Panc1 (cell line): ENCODE measurements around the gene RAB26. TPM values are rescaled to one million over a fixed set of nuclear protein-coding genes. Genes with fewer than 3 reads are reported as not detected.

ENCODE experiments used
- ATAC-seq: fragments of 200-7000 bp; cut with Tn5 transposase; 2 replicates; pipeline ENCODE4 v1.9.1; 2020; ENCODE audit warnings: mild to moderate bottlenecking, moderate library complexity
- BruUV-seq: library from RNA; stranded (reverse); fragments of 400-500 nt; replicated peaks from 2 replicates; lab custom pipeline; 2021; lab: Mats Ljungman, UMichigan
- CTCF ChIA-PET: fragments of 300-600 bp; sonication (Branson Sonifier 250); formaldehyde crosslinking; loops from one replicate; lab custom pipeline; 2022; ENCODE audit warnings: antibody characterized with exemption; lab: Charles Lee
- POLR2A ChIA-PET: fragments of 300-600 bp; sonication (Branson Sonifier 250); formaldehyde crosslinking; loops from one replicate; lab custom pipeline; 2022; ENCODE audit warnings: antibody characterized with exemption; lab: Charles Lee
- DNase-seq: peaks from one replicate; pipeline ENCODE4 v3.0.0-alpha.2; 2010; ENCODE audit warnings: low read depth, low spot score
- H3K27ac ChIP-seq: 2 replicates; pipeline ENCODE4 v1.5.1; 2011; ENCODE audit warnings: mild to moderate bottlenecking, low read length, inconsistent platforms
- H3K27me3 ChIP-seq: fragments of 200-500 bp; sonication (Bioruptor generic); 2 replicates; pipeline ENCODE4 v1.6.0; 2014; ENCODE audit warnings: low read length, inconsistent platforms; ENCODE audit not compliant: control insufficient read depth, insufficient read depth
- H3K36me3 ChIP-seq: fragments of 200-500 bp; sonication (Bioruptor generic); 2 replicates; pipeline ENCODE4 v1.5.1; 2014; ENCODE audit warnings: inconsistent platforms, mild to moderate bottlenecking, low read length, moderate library complexity; ENCODE audit not compliant: control insufficient read depth, insufficient read depth
- H3K4me1 ChIP-seq: 2 replicates; pipeline ENCODE4 v1.5.1; 2011; ENCODE audit warnings: inconsistent platforms, mild to moderate bottlenecking, low read length, moderate library complexity; ENCODE audit not compliant: control insufficient read depth, insufficient read depth
- H3K4me3 ChIP-seq, 2 experiments: 2 replicates each; pipeline ENCODE4 v1.5.1; 2011 to 2012; ENCODE audit warnings: low read depth in 2 of 2, low read length in 2 of 2, mild to moderate bottlenecking in 2 of 2, inconsistent platforms in 1 of 2, moderate library complexity in 1 of 2
- H3K9me3 ChIP-seq: fragments of 200-500 bp; sonication (Bioruptor generic); 2 replicates; pipeline ENCODE4 v1.5.1; 2014; ENCODE audit warnings: low read depth, mild to moderate bottlenecking, inconsistent platforms, low read length, moderate library complexity; ENCODE audit not compliant: control insufficient read depth, insufficient read depth
- CTCF ChIP-seq: fragments of 450-650 bp; IDR thresholded peaks from 2 replicates; pipeline ENCODE4 v1.5.1; 2017; ENCODE audit warnings: mild to moderate bottlenecking
- POLR2AphosphoS5 ChIP-seq: IDR thresholded peaks from 2 replicates; pipeline ENCODE4 v1.6.1; 2012; ENCODE audit warnings: mild to moderate bottlenecking, low read depth, low read length, moderate library complexity
- REST ChIP-seq, 2 experiments: IDR thresholded peaks; 2 replicates each; pipeline ENCODE4 v1.6.1; 2011 to 2012; ENCODE audit warnings: low read depth in 2 of 2, control low read depth in 1 of 2, low read length in 1 of 2, mild to moderate bottlenecking in 1 of 2, moderate library complexity in 1 of 2; ENCODE audit not compliant: insufficient read depth in 1 of 2
- SIN3A ChIP-seq: IDR thresholded peaks from 2 replicates; pipeline ENCODE4 v1.6.1; 2012; ENCODE audit warnings: low read depth, mild to moderate bottlenecking, low read length, moderate library complexity, borderline replicate concordance; ENCODE audit not compliant: insufficient read depth
- TCF7L2 ChIP-seq: IDR thresholded peaks from 2 replicates; pipeline ENCODE4 v1.6.1; 2011; ENCODE audit warnings: mild to moderate bottlenecking, low read depth, low read length, inconsistent platforms
- in situ Hi-C: cut with HindIII; loops from 2 replicates; pipeline ENCODE4 v1.10.0; 2016; ENCODE audit warnings: low sequenced_read_pairs, low pct_unique_long_range_greater_than_20kb
- intact Hi-C: fragments of 100-400 bp; cut with micrococcal nuclease; formaldehyde crosslinking; loops from one replicate; pipeline ENCODE4 v1.10.0; 2022; ENCODE audit not compliant: unreplicated experiment
- total RNA-seq: library from RNA; stranded (reverse); gene quantifications from one replicate; pipeline ENCODE4 v1.2.1, GENCODE V29; 2021; ENCODE audit not compliant: unreplicated experiment

Gene RAB26
- total RNA-seq, 1 experiment from 2014 or later: 92.2 TPM

GRCh38 chr16:2186064-2186463 lies 37.6 kb downstream of the RAB26 start:
- Histone ChIP-seq H3K27me3 (no peaks in the 10 kb centered on the region), H3K36me3 (no peaks in the 10 kb centered on the region), H3K4me3 (no peak overlapping the region), H3K9me3 (no peaks in the 10 kb centered on the region), H3K4me1 (0 out of 2 replicates have a peak, but pooled peaks cover 5% of the 10 kb centered on the region), H3K27ac (no peak overlapping the region)
- POLR2A ChIA-PET: no interaction called here
- no TSS peak for BruUV-seq
- CTCF ChIA-PET: no interaction called here
- no peak for DNase-seq
- no peak for ATAC-seq
- intact Hi-C loops (no loop called here), in situ Hi-C loops (no loop called here)
- TF ChIP-seq POLR2AphosphoS5 (no peak), CTCF (no peak), SIN3A (no peak), TCF7L2 (no peak)

DNA sequence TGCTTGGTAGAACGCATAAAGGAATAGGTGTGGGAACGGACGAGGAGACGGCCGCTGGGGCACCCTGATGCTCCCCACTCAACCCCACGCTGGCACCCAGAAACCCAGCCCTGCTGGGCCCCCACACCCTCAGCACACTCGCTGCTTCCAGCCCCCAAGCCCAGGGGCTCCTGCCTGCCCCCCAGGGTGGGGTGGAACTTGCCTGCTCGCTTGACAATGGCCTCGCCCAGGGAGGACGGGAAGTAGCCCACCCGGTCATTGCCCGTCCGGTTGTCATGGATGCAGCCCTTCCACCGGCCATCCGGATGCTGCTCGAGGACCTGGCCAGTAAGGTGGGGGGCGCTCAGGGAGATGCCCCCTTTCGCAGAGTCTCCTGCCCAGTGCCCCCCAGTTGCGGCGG lies 38.1 kb downstream of the RAB26 start:
- ChIA-PET CTCF (no interaction called here), POLR2A (no interaction called here)
- ATAC-seq: no peak
- DNase-seq: no peak
- intact Hi-C loops: no loop called here
- 0 out of 2 replicates have a peak, but pooled peaks cover 5% of the 10 kb centered on the region for H3K4me1 ChIP-seq
- no peak overlapping the region for H3K27ac ChIP-seq
- no peaks in the 10 kb centered on the region for H3K27me3 ChIP-seq
- in situ Hi-C loops: no loop called here
- TF ChIP-seq TCF7L2: no peak
- TF ChIP-seq CTCF: no peak
- no peak for TF ChIP-seq SIN3A
- TF ChIP-seq REST (IDR thresholded peaks at IDR 0.05; ENCODE audit: insufficient read depth in 1 of 2, low read depth in 2 of 2, low read length in 1 of 2): no peak
- no peak for TF ChIP-seq POLR2AphosphoS5
- no TSS peak for BruUV-seq
- H3K36me3 ChIP-seq: no peaks in the 10 kb centered on the region
- no peaks in the 10 kb centered on the region for H3K9me3 ChIP-seq
- H3K4me3 ChIP-seq: no peak overlapping the region
